ENCODE measurements around the gene SDE2.
"Not testable (repeated sequence)": the region's sequence is repeated elsewhere in the genome, so short reads cannot be mapped to it uniquely, and the experiment has no call there.

SDE2 gene

GRCh38 chr1:225999227-225999911 lies at the start of gene SDE2:
Gene SDE2 (minus strand): TSS chr1:225999343. CDS start chr1:225999312, 31 bp downstream.
- DNase-seq: peak; percentile 99

GRCh38 chr1:226048886-226049285 lies 49.7 kb upstream of the SDE2 start:
- DNase-seq: no peak

- no peak for DNase-seq
Observed at GRCh38 chr1:226047495-226047894, 48.4 kb upstream of the SDE2 start.

GRCh38 chr1:226046240-226046639 lies 47.1 kb upstream of the SDE2 start:
- DNase-seq: no peak

GRCh38 chr1:226044514-226045101 lies 45.5 kb upstream of the SDE2 start:
- DNase-seq: no peak

GRCh38 chr1:226041419-226041818 lies 42.3 kb upstream of the SDE2 start:
- no peak for DNase-seq

- no peak for DNase-seq
Observed at GRCh38 chr1:226038661-226039060, 39.5 kb upstream of the SDE2 start.

- DNase-seq: no peak
Observed at GRCh38 chr1:226035915-226036314, 36.8 kb upstream of the SDE2 start.

GRCh38 chr1:226034482-226034881 lies 35.3 kb upstream of the SDE2 start:
- DNase-seq: no peak

- DNase-seq: no peak
Observed at GRCh38 chr1:226033991-226034390, 34.8 kb upstream of the SDE2 start.

GRCh38 chr1:226033582-226033981 lies 34.4 kb upstream of the SDE2 start:
- DNase-seq: no peak

GRCh38 chr1:226029568-226030225 lies 30.6 kb upstream of the SDE2 start:
- DNase-seq: no peak

- no peak for DNase-seq
Observed at GRCh38 chr1:226029093-226029496, 30.0 kb upstream of the SDE2 start.

- peak; percentile 14 for DNase-seq
Observed at GRCh38 chr1:226027538-226028217, 28.5 kb upstream of the SDE2 start.

GRCh38 chr1:226026833-226027232 lies 27.7 kb upstream of the SDE2 start:
- DNase-seq: no peak

GRCh38 chr1:226023735-226024134 lies 24.6 kb upstream of the SDE2 start:
- no peak for DNase-seq

- DNase-seq: no peak
Observed at GRCh38 chr1:226021801-226022200, 22.7 kb upstream of the SDE2 start.

- DNase-seq: no peak
Observed at GRCh38 chr1:226021401-226021800, 22.3 kb upstream of the SDE2 start.

- DNase-seq: no peak
Observed at GRCh38 chr1:226019572-226019971, 20.4 kb upstream of the SDE2 start.

GRCh38 chr1:226017070-226017469 lies 17.9 kb upstream of the SDE2 start:
- peak; percentile 26 for DNase-seq

- DNase-seq: no peak
Observed at GRCh38 chr1:226009650-226010044, 10.5 kb upstream of the SDE2 start.

GRCh38 chr1:226007126-226007892 lies 8.2 kb upstream of the SDE2 start:
- DNase-seq: not testable (repeated sequence)

- DNase-seq: no peak
Observed at GRCh38 chr1:226006686-226007085, 7.5 kb upstream of the SDE2 start.
